GM21717 (cell line): ENCODE data around the gene CCDC3.

Source experiments
- ATAC-seq: cut with Tn5 transposase; IDR thresholded peaks from one replicate; pipeline ENCODE4 v1.9.1; 2021; ENCODE audit warnings: mild to moderate bottlenecking, moderate library complexity; ENCODE audit not compliant: unreplicated experiment

The CCDC3 gene

DNA sequence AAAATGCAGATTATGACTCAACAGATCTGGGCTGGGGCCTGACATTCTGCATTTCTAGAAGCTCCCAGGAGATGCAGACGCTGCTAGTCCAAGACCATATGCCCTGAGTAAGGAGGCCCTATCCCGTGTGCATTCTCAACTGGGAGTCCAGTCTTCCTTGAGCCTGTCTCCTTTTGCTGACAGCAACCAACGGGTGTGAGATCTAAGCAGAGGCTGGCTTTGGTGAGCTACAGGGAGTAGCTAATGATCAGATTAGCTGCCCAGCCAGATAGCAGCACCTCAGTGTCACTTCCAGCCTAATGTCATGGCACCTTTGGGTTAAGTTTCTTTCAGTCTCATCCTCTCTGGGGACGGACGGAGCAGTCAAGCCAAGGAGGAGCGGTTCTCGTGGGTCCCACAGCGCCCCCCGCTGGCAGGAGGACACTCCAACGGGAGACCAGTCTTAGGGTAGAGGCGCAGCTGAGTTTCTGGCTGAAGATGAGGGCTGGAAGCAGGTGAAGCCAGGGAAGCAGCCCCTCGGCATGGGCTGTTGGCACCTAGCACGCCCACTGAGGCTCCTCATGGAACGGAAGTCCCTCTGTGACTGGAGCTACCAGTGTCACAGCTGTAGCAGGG is 154.0 kb downstream of the CCDC3 start:
- no peak for ATAC-seq

DNA sequence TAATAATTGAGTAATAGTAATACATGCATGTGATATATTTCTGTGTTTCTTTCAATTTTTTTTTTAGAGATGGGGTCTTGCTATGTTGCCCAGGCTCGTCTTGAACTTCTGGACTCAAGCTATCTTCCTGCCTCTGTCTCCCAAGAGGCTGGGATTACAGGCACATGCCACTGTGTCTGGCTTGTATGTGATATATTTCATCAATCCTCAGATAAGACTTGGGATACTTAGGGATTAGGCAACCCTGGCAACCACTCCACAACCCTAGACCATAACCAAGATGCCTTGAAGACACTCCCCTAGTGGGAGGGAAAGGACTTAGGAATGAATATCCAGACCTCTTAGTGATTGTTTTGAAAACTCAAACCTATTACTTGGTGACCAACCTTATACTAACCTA is 154.8 kb downstream of the CCDC3 start:
- no peak for ATAC-seq
